HG02678 (cell line): Measurements from ENCODE around the gene REPIN1.
A peak's percentile ranks its signal among the peaks of the same experiment; 100 is the strongest.

Source experiments
- ATAC-seq: cut with Tn5 transposase; IDR thresholded peaks from one replicate; pipeline ENCODE4 v1.9.1; 2021; ENCODE audit warnings: mild to moderate bottlenecking, moderate library complexity; ENCODE audit not compliant: unreplicated experiment

The REPIN1 gene

GRCh38 chr7:150359622-150360362 is 8.8 kb upstream of the REPIN1 start:
- ATAC-seq, result no peak

- no peak for ATAC-seq
These were observed 8.1 kb upstream of the REPIN1 start for GRCh38 chr7:150360363-150361058.

- no peak for ATAC-seq
These were observed 7.2 kb upstream of the REPIN1 start for GRCh38 chr7:150361402-150361801.

GRCh38 chr7:150361807-150362621 is 6.6 kb upstream of the REPIN1 start:
- no peak for ATAC-seq

- no peak for ATAC-seq
These were observed 5.3 kb upstream of the REPIN1 start for GRCh38 chr7:150363370-150363769.

- no peak for ATAC-seq
These were observed 4.8 kb upstream of the REPIN1 start for GRCh38 chr7:150363872-150364271.

- ATAC-seq, result no peak
These were observed 3.4 kb upstream of the REPIN1 start for GRCh38 chr7:150365194-150365593.

- no peak for ATAC-seq
These were observed 2.8 kb upstream of the REPIN1 start for GRCh38 chr7:150365673-150366398.

GRCh38 chr7:150367677-150368095 is 936 bp upstream of the REPIN1 start:
- no peak for ATAC-seq

- ATAC-seq, result peak; percentile 45
These were observed 494 bp downstream of the REPIN1 start for GRCh38 chr7:150368884-150369747.

GRCh38 chr7:150369748-150370501 is 1.3 kb downstream of the REPIN1 start:
- no peak for ATAC-seq

GRCh38 chr7:150370612-150371071 is 2.0 kb downstream of the REPIN1 start:
- no peak for ATAC-seq

GRCh38 chr7:150371131-150371995 is 2.7 kb downstream of the REPIN1 start:
- ATAC-seq, result no peak

GRCh38 chr7:150371996-150372270 is 3.3 kb downstream of the REPIN1 start:
- ATAC-seq, result no peak

GRCh38 chr7:150372271-150373048 is 3.8 kb downstream of the REPIN1 start:
- no peak for ATAC-seq

- no peak for ATAC-seq
These were observed 4.6 kb downstream of the REPIN1 start for GRCh38 chr7:150373049-150373801.

GRCh38 chr7:150374026-150374425 is 5.4 kb downstream of the REPIN1 start:
- no peak for ATAC-seq
